GM18858 (cell line): ENCODE results near the gene STK39.

Experiments
- ATAC-seq: cut with Tn5 transposase; IDR thresholded peaks from one replicate; pipeline ENCODE4 v1.9.1; 2021; ENCODE audit not compliant: unreplicated experiment

Gene STK39

GRCh38 chr2:168185583-168186274 lies 61.7 kb downstream of the STK39 start:
- ATAC-seq: no peak

- no peak for ATAC-seq
Measured at GRCh38 chr2:168184681-168185513, 62.5 kb downstream of the STK39 start.

- ATAC-seq: no peak
Measured at GRCh38 chr2:168183308-168183997, 63.9 kb downstream of the STK39 start.

- ATAC-seq: no peak
Measured at GRCh38 chr2:168182550-168183249, 64.7 kb downstream of the STK39 start.

GRCh38 chr2:168181825-168182224 lies 65.6 kb downstream of the STK39 start:
- ATAC-seq: no peak

- no peak for ATAC-seq
Measured at GRCh38 chr2:168180914-168181313, 66.5 kb downstream of the STK39 start.

- no peak for ATAC-seq
Measured at GRCh38 chr2:168180483-168180882, 66.9 kb downstream of the STK39 start.

- no peak for ATAC-seq
Measured at GRCh38 chr2:168179592-168179991, 67.8 kb downstream of the STK39 start.

GRCh38 chr2:168178520-168179324 lies 68.7 kb downstream of the STK39 start:
- no peak for ATAC-seq

GRCh38 chr2:168176402-168176801 lies 71.0 kb downstream of the STK39 start:
- no peak for ATAC-seq

- ATAC-seq: no peak
Measured at GRCh38 chr2:168175469-168175868, 71.9 kb downstream of the STK39 start.

GRCh38 chr2:168174756-168175155 lies 72.6 kb downstream of the STK39 start:
- ATAC-seq: no peak

GRCh38 chr2:168172071-168172470 lies 75.3 kb downstream of the STK39 start:
- ATAC-seq: no peak

- no peak for ATAC-seq
Measured at GRCh38 chr2:168171059-168171762, 76.2 kb downstream of the STK39 start.

- no peak for ATAC-seq
Measured at GRCh38 chr2:168169097-168169745, 78.2 kb downstream of the STK39 start.

GRCh38 chr2:168167511-168168263 lies 79.7 kb downstream of the STK39 start:
- no peak for ATAC-seq

GRCh38 chr2:168166902-168167510 lies 80.4 kb downstream of the STK39 start:
- ATAC-seq: no peak
